ENCODE results near the gene SBK3.

The SBK3 gene

DNA sequence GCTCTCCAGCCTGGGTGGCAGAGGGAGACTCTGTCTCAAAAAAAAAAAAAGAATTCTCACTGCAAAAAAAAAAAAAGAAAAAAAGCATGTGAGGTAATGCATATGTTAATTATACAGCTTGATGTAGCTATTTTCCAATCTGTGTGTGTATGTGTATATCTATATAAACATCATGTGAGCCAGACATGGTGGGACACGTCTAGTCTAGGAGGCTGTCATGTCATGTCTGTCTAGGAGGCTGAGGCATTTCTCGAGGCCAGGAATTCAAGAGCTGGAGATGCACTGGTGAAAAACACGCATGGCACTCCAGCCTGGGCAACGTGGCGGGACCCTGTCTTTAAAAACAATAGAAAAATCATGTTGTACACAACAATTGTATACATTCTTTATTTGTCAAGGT lies 6.9 kb upstream of the SBK3 start:
- TF ChIP-seq ZFX (IDR thresholded peaks at IDR 0.05; ENCODE audit: borderline replicate concordance) (no peak), CTCF (IDR thresholded peaks at IDR 0.05) (no peak)
- H3K27ac ChIP-seq, result no peak overlapping the region

DNA sequence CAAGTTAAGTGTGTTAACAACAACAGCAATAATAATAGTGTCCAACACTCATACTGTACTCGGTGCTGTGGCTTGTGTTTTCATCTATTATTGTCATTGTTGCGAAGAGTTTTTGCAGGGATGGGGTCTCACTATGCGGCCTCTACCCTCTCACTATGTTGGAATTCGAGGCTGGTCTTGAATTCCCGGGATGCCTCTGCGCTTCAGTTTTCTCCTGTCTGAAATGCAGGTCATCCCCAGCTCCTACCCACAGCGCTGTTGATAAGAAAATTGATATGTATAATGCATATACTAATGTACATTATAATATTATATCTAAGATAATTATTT lies 4.9 kb upstream of the SBK3 start:
- H3K27ac ChIP-seq, result no peak overlapping the region
- no peak for TF ChIP-seq ZFX (IDR thresholded peaks at IDR 0.05; ENCODE audit: borderline replicate concordance)
- TF ChIP-seq CTCF (IDR thresholded peaks at IDR 0.05), result no peak

DNA sequence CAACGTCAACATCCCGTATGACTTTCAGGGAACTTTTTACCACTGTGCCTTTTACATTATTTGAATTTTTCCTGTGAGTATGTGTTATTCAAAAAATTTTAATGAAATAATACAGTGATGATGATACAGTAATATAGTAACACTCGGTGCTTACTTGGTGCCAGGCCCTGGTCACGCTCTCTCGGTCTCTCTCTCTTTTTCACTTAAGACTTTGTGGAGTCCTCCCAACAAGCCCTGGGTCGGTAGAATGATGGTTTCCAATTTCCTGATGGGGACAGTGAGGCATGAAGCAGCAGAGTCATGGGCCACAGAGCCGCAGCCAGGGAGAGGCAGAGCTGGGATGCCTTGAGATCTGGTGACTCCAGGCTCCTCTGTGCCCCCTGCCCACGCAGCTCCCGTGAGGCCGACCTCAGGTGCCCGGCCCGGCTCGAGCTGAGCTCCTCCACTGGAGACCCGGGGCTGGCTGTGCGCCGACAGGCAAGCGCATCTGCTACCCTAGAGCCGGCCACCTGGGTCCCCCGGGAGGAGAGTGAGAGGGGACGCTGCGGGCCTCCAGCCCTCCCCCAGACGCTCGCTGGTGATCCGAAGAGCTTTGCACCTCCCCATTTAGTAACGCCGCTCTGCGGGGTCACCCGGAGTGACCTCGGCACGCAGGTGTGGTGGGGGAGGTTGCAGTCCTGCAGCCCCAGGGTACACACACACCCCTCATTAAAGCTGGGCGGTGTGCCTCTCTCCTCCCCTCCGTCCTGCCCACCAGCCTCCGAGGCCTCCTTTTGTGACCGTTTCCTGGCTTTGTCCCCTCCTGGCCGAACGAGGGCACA lies 4.4 kb upstream of the SBK3 start:
- peak overlapping the region; percentile 25; the same call in 1 of the 2 replicates for H3K27ac ChIP-seq
- TF ChIP-seq CTCF (IDR thresholded peaks at IDR 0.05) (no peak), ZFX (IDR thresholded peaks at IDR 0.05; ENCODE audit: borderline replicate concordance) (no peak)

GRCh38 chr19:55546822-55547614 lies 1.7 kb upstream of the SBK3 start:
- no peak overlapping the region for H3K27ac ChIP-seq
- TF ChIP-seq CTCF (IDR thresholded peaks at IDR 0.05) (no peak), ZFX (IDR thresholded peaks at IDR 0.05; ENCODE audit: borderline replicate concordance) (no peak)

GRCh38 chr19:55546011-55546410 lies 668 bp upstream of the SBK3 start:
- TF ChIP-seq ZFX (IDR thresholded peaks at IDR 0.05; ENCODE audit: borderline replicate concordance) (no peak), CTCF (IDR thresholded peaks at IDR 0.05) (no peak)
- H3K27ac ChIP-seq, result no peak overlapping the region

- TF ChIP-seq ZFX (IDR thresholded peaks at IDR 0.05; ENCODE audit: borderline replicate concordance), result no peak
- no peak for TF ChIP-seq CTCF (IDR thresholded peaks at IDR 0.05)
- no peak overlapping the region for H3K27ac ChIP-seq
These were observed 435 bp downstream of the SBK3 start for GRCh38 chr19:55544776-55545439.

Data from 22Rv1 (cell line).